Pancreas (tissue), 10 donors: ENCODE results near the gene GH2. TPM values are rescaled to one million over a fixed set of nuclear protein-coding genes. Genes with fewer than 3 reads are reported as not detected.
"Not testable (repeated sequence)": the region's sequence is repeated elsewhere in the genome, so short reads cannot be mapped to it uniquely, and the experiment has no call there.

Source experiments
- ATAC-seq, 4 donors: fragments of 200-7000 bp; cut with Tn5 transposase; one replicate each; pipeline versions ENCODE4 v1.8.0 to v1.9.1; 2020; ENCODE audit warnings: mild to moderate bottlenecking in 4 of 4, moderate library complexity in 4 of 4
- DNase-seq, 6 donors: peaks; one replicate each; pipeline ENCODE4 v3.0.0-alpha.2; 2020
- FAIRE-seq: peaks from 2 replicates; lab custom pipeline; 2012; peaks lifted over from hg19 to GRCh38; lab: Jason Lieb, UNC
- H3K27ac ChIP-seq, 4 donors: fragments of 200-600 bp; sonication (generic); 1 replicate in 3 of 4; 2 replicates in 1 of 4; pipeline versions ENCODE4 v1.5.0 to v1.8.0; 2020
- H3K27me3 ChIP-seq, 4 donors: fragments of 200-600 bp; one replicate each; pipeline ENCODE4 v1.8.0; 2021
- H3K36me3 ChIP-seq, 3 donors: fragments of 200-600 bp; sonication (generic) in 1 of 3; one replicate each; pipeline versions ENCODE4 v1.5.0 to v1.8.0; 2020 to 2021
- H3K4me1 ChIP-seq, 3 donors: fragments of 200-600 bp; one replicate each; pipeline ENCODE4 v1.8.0; 2021
- H3K4me3 ChIP-seq, 4 donors: fragments of 200-600 bp; sonication (generic) in 2 of 4; one replicate each; pipeline versions ENCODE4 v1.5.0 to v1.8.0; 2020 to 2021
- H3K9me3 ChIP-seq, 4 donors: fragments of 200-600 bp; one replicate each; pipeline ENCODE4 v1.8.0; 2021
- WGBS, 2 donors: extraction: QIAGEN DNeasy Blood & Tissue Kit; methylation state at CpG; one replicate each; pipeline ENCODE4 v1.1.7; 2013; 5-methylcytosine and 5-hydroxymethylcytosine counted together
- intact Hi-C, 3 donors: fragments of 100-400 bp; cut with DNase I; formaldehyde crosslinking; loops; one replicate each; pipeline versions ENCODE4 v1.11.1 to v1.14.2; 2022
- polyA plus RNA-seq, 2 donors: library from polyadenylated mRNA; stranded (reverse); fragments of 200-250 nt; gene quantifications; one replicate each; pipeline ENCODE4 v1.2.3, GENCODE V29; 2013
- total RNA-seq, 6 donors: library from RNA; stranded (reverse); fragmentation: NEBNext Ultra II Directional in 4 of 6; extraction: Animal tissue kit (Norgen Biotek cat#: 25700) in 4 of 6; gene quantifications; one replicate each; pipeline versions ENCODE4 v1.2.1 to v1.2.4, GENCODE V29; 2021 to 2023
- TF ChIP-seq, protein P1 (sequence below), 4 donors: fragments of 200-600 bp; sonication (generic) in 3 of 4; IDR thresholded peaks; one replicate each; pipeline versions ENCODE4 v1.5.0 to v1.8.0; 2021; ENCODE audit warnings: antibody characterized with exemption in 4 of 4
- donor health status: healthy with polysubstance abuse.
- donor health status: DM: no; HTN: no; CAD: no; lungs with moderate emphysema.
- donor health status: DM: no; HTN: no; CAD: no.
- donor health status: control.
- donor health status: control.
- donor health status: Bipolar disorder and iron deficiency.
- donor health status: DM: yes; HTN: yes; CAD: no.
- donor health status: DM: no; HTN: no; CAD: no.
- donor health status: DM: no; HTN: no; CAD: no.
- donor health status: DM: yes; HTN: yes; CAD: no.

GH2 gene
- total and polyA plus RNA-seq, 8 donors: not detected

DNA sequence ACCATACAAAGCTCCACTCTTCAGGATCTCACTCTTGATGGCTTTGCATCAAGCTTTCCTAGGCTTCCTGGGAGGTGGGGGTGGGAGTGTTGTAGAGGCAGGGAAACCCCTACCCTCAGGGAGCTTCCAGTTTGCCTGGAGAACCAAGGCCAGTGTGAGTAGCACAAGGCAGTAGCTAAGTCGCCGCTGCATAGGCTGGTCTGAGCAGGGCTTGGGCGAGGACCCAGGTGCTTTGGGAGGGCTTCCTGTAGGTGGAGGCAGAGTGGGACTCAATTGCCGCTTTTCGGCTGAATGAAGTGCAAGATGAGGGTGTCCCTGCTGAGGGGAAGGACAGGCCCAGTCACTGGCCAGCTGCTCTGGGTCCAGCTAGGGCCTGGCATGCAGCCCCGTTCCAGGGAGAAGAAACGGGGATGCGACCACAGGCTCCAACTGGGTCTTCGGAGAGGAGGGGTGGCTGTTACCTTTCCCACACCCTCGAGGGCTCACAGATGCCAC is 46.5 kb upstream of the GH2 start:
- TF ChIP-seq, protein P1, sequence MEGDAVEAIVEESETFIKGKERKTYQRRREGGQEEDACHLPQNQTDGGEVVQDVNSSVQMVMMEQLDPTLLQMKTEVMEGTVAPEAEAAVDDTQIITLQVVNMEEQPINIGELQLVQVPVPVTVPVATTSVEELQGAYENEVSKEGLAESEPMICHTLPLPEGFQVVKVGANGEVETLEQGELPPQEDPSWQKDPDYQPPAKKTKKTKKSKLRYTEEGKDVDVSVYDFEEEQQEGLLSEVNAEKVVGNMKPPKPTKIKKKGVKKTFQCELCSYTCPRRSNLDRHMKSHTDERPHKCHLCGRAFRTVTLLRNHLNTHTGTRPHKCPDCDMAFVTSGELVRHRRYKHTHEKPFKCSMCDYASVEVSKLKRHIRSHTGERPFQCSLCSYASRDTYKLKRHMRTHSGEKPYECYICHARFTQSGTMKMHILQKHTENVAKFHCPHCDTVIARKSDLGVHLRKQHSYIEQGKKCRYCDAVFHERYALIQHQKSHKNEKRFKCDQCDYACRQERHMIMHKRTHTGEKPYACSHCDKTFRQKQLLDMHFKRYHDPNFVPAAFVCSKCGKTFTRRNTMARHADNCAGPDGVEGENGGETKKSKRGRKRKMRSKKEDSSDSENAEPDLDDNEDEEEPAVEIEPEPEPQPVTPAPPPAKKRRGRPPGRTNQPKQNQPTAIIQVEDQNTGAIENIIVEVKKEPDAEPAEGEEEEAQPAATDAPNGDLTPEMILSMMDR (IDR thresholded peaks at IDR 0.05): no peak
- no peak overlapping the region for H3K4me3 ChIP-seq
- intact Hi-C loops: no loop called here
- no peaks in the 10 kb centered on the region for H3K9me3 ChIP-seq
- no peak for ATAC-seq
- no peak for FAIRE-seq
- no peak overlapping the region for H3K27ac ChIP-seq
- no peaks in the 10 kb centered on the region for H3K27me3 ChIP-seq
- no peaks in the 10 kb centered on the region for H3K4me1 ChIP-seq
- peak in 2 of 6 donors; percentile 3 to 23 for DNase-seq
- WGBS, 2 donors: 83 to 84% methylated on average over 10 of the region's 10 CpGs
- no peaks in the 10 kb centered on the region for H3K36me3 ChIP-seq

DNA sequence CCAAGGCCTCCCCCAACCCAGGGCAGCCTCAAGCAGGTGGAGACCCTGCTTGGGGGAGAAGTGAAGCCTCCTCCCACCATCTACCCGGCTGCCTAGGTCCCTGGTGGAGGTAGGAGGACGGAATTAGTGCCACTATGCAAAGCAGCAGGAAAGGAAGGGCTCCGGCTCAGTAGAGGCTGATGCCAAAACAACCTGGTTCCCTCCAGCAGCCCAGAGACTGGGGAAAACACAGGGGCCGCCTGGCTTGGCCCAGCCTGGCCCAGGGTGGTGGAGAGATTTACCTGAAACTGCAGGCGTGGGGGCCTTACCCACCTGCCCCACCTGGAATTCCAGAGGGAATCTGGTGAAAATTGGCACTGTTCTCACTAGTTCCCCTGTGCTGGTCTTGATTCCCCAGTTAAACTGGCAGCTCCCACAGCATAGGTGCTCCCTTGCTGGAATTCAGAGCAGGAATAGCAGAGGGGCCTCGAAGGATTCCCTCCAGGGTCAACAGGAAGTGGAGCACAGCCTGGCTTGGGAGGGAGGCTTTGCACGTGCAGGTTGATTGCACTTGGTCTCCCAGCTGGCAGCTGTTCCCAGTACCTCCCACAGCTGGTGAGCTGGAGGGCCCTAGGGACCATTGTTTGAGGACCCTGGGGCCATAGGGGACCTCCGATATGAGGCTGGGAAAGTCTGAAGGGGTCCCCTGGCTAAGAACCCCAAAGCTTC is 45.9 kb upstream of the GH2 start:
- no peak overlapping the region for H3K27ac ChIP-seq
- TF ChIP-seq, protein P1 (IDR thresholded peaks at IDR 0.05): no peak
- H3K4me3 ChIP-seq: no peak overlapping the region
- no peaks in the 10 kb centered on the region for H3K9me3 ChIP-seq
- H3K27me3 ChIP-seq: no peaks in the 10 kb centered on the region
- DNase-seq (peak in 2 of 6 donors; percentile 5 to 23), FAIRE-seq (no peak), ATAC-seq (no peak)
- 61 to 69% methylated on average over 8 of the region's 8 CpGs for WGBS, 2 donors
- intact Hi-C loops: no loop called here
- H3K4me1 ChIP-seq: no peaks in the 10 kb centered on the region
- no peaks in the 10 kb centered on the region for H3K36me3 ChIP-seq

DNA sequence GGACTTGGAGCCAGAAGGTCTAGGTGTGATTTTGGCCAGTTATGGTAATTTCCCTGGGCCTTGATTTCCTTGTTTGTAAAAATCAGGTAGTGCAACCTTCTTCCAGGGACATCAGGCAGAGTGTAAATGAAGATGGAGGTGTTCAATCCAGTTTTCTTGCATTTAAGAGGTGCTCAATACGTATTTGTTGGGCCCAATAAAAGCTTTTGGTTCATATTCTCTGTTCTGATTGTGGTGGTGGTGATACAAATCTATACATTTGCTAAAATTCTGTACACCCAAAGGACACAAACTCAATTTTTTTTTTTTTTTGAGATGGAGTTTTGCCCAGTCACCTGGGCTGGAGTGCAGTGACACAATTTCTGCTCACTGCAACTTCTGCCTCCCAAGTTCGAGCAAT is 44.4 kb upstream of the GH2 start:
- no peak for ATAC-seq
- intact Hi-C loops: no loop called here
- TF ChIP-seq, protein P1 (IDR thresholded peaks at IDR 0.05): no peak
- Histone ChIP-seq H3K4me1 (no peaks in the 10 kb centered on the region), H3K4me3 (no peak overlapping the region), H3K27ac (no peak overlapping the region), H3K36me3 (no peaks in the 10 kb centered on the region), H3K27me3 (no peaks in the 10 kb centered on the region), H3K9me3 (no peaks in the 10 kb centered on the region)
- WGBS, 2 donors: 93 to 94% methylated on average over 2 of the region's 2 CpGs
- DNase-seq: no peak
- FAIRE-seq: no peak

DNA sequence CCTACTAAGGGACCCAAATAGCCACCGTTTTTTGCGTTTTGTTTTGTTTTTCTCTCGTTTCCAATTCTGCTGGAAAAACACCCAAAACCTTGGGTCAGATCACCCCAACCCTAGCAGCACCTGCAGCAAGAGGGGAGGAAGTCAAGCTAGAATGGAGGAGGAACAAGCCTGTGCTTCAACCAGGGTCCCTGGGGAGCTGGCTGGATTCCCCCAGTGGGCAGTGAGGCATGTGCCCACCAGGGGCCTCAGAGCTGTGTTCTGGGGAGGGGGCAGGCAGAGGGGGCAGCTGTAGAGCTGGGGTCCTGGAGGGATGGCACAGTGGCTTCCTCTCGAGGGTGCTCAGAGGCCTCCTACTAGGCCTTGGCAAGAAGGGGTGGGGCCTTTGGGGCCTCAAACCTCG is 43.9 kb upstream of the GH2 start:
- DNase-seq: peak in 1 of 6 donors; percentile 24
- no peak overlapping the region for H3K4me3 ChIP-seq
- no peaks in the 10 kb centered on the region for H3K36me3 ChIP-seq
- 70 to 75% methylated on average over 5 of the region's 5 CpGs for WGBS, 2 donors
- no peaks in the 10 kb centered on the region for H3K4me1 ChIP-seq
- FAIRE-seq: no peak
- H3K27ac ChIP-seq: no peak overlapping the region
- H3K9me3 ChIP-seq: no peaks in the 10 kb centered on the region
- ATAC-seq: no peak
- TF ChIP-seq, protein P1 (IDR thresholded peaks at IDR 0.05): no peak
- no peaks in the 10 kb centered on the region for H3K27me3 ChIP-seq
- intact Hi-C loops: no loop called here

DNA sequence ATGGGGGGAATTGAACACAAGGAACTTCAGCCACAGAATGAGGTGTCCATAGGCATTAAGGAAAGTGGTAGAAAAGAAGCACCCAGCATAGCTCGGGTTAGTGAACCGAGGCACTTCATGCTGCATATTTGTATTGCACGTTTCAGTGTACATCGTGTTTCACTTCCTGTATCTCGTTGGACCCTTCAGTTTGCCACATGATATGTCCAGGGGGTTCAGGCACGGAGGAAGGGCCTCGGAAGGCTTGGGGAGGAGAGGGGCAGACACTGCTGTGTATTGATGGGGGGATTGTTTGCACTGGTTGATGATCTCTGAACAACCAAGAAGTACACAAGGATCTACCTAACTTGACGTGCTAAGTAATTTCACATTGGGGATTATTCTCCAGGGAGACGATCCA is 40.7 kb upstream of the GH2 start:
- H3K4me1 ChIP-seq, H3K4me3 ChIP-seq, H3K27ac ChIP-seq, intact Hi-C loops, ATAC-seq, FAIRE-seq, H3K9me3 ChIP-seq, H3K27me3 ChIP-seq, H3K36me3 ChIP-seq: not testable (repeated sequence)
- DNase-seq: peak in 1 of 6 donors; percentile 7
- WGBS, 2 donors: 62 to 64% methylated on average over 9 of the region's 9 CpGs

DNA sequence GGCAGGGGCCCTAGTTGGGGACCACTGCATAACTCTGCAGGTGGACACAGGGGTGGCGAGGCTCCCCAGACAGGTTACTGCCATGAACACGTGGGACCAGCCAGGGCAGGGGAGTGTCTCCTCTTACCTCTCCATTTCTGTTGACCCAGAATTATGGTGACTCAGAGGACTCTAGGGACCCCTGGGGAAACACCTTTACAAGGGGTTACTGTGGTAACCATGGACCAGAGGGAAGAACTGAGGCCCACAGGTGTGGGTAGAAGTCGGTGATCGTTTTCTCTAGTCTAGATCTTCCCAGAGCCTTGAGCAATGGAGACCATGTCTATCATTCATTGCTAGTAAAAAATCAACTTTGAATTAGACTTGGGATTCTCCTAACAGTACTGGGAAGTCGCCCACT is 39.0 kb upstream of the GH2 start:
- ATAC-seq, H3K27me3 ChIP-seq, intact Hi-C loops, H3K27ac ChIP-seq, H3K4me1 ChIP-seq, H3K4me3 ChIP-seq, H3K9me3 ChIP-seq, FAIRE-seq, H3K36me3 ChIP-seq: not testable (repeated sequence)
- 68 to 78% methylated on average over 5 of the region's 5 CpGs for WGBS, 2 donors
- DNase-seq: peak in 1 of 6 donors; percentile 26

DNA sequence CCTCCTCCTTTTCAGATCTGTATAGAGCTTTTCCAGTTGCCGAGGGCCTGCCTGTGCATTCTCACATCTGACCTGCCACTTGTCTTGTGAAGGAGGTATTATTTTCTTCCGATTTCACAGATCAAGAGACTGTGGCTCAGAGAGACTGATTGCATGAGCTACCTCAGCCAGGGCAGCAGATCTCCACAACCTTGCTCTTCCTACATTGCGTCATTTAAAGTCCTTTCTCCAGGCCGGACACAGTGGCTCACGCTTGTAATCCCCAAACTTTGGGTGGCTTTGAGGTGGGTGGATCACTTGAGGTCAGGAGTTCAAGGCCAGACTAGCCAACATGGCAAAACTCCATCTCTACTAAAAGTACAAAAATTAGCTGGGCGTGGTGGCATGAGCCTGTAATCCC is 38.3 kb upstream of the GH2 start:
- intact Hi-C loops: not testable (repeated sequence)
- 82 to 94% methylated on average over 6 of the region's 6 CpGs for WGBS, 2 donors

More for the DNA sequence above, 38.3 kb upstream of the GH2 start:
- not testable (repeated sequence) for ATAC-seq, DNase-seq, H3K27me3 ChIP-seq, H3K4me3 ChIP-seq, H3K4me1 ChIP-seq, H3K36me3 ChIP-seq, H3K27ac ChIP-seq, FAIRE-seq, H3K9me3 ChIP-seq
